HG02943 (cell line): ENCODE measurements around the gene STON2.
"Not testable (repeated sequence)": the region's sequence is repeated elsewhere in the genome, so short reads cannot be mapped to it uniquely, and the experiment has no call there.

ENCODE experiments used
- ATAC-seq: cut with Tn5 transposase; IDR thresholded peaks from one replicate; pipeline ENCODE4 v1.9.1; 2021; ENCODE audit warnings: mild to moderate bottlenecking, low read depth, moderate library complexity; ENCODE audit not compliant: unreplicated experiment

Gene STON2, protein sequence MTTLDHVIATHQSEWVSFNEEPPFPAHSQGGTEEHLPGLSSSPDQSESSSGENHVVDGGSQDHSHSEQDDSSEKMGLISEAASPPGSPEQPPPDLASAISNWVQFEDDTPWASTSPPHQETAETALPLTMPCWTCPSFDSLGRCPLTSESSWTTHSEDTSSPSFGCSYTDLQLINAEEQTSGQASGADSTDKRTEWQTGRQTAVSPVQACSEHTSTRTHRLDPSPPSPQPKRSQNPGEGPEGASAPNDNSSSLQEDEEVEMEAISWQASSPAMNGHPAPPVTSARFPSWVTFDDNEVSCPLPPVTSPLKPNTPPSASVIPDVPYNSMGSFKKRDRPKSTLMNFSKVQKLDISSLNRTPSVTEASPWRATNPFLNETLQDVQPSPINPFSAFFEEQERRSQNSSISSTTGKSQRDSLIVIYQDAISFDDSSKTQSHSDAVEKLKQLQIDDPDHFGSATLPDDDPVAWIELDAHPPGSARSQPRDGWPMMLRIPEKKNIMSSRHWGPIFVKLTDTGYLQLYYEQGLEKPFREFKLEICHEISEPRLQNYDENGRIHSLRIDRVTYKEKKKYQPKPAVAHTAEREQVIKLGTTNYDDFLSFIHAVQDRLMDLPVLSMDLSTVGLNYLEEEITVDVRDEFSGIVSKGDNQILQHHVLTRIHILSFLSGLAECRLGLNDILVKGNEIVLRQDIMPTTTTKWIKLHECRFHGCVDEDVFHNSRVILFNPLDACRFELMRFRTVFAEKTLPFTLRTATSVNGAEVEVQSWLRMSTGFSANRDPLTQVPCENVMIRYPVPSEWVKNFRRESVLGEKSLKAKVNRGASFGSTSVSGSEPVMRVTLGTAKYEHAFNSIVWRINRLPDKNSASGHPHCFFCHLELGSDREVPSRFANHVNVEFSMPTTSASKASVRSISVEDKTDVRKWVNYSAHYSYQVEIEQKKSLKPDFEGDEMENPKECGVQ

GRCh38 chr14:81400202-81400678, at the start of gene STON2:
TSS of gene STON2 (minus strand) at chr14:81400324. CDS start at chr14:81398382, 1,942 bp downstream.
- no peak for ATAC-seq

DNA sequence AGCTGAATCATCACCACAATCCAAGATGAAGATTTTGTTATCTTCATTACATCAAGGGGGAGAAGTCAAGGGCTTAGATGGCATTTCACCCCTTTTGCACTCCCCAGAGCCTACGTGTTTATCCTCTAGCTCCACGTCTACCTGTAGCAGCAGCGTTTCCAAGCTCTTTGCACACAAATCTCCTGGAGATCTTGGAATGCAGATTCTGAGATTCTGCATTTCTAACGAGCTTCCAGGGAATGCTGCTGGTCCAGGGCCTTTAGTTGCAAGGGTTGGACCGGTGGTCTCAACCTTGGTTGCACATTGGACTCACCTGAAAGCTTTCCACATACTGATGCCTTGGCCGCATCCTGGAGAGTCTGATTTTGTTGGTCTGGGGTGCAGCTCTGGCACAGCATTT, 49.5 kb upstream of the STON2 start:
- ATAC-seq, result no peak

GRCh38 chr14:81449114-81449513, 49.0 kb upstream of the STON2 start:
- ATAC-seq, result no peak

DNA sequence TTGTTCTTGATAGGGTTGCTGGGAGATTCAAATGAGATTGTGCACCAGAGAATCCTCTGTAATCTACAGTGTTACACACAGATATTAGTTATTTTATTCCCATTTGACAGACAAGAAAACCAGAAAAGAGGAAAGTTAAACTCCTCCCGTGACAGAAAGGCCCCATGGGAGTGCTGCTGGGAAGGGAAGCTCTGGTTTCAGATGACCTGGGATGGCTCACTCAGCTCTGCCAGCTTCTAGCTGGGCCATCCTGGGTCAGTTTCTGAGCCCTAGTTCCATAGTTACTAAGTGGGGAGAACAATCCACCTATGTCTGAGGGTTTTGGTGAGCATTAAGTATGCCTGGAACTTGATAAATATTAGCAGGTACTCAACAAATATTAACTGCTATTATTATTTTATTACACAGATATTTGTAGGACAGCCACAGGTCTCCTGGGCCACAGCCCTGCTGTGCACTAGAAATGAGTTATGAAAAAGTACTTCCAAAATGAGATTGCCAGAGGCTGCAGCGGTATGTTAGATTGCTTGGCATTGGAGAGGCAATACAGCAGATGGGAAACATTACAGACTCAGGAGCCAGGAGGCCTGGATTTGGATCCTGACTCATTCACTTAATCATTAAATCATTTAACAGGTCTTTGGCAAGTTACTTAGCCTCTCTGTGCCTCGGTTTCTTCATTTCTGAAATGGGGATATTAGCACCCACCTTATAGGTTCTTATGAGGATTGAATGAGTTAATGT, 47.1 kb upstream of the STON2 start:
- no peak for ATAC-seq

- no peak for ATAC-seq
Observed at GRCh38 chr14:81446279-81447007, 46.3 kb upstream of the STON2 start.

- no peak for ATAC-seq
Observed at GRCh38 chr14:81441626-81442134, 41.6 kb upstream of the STON2 start.

DNA sequence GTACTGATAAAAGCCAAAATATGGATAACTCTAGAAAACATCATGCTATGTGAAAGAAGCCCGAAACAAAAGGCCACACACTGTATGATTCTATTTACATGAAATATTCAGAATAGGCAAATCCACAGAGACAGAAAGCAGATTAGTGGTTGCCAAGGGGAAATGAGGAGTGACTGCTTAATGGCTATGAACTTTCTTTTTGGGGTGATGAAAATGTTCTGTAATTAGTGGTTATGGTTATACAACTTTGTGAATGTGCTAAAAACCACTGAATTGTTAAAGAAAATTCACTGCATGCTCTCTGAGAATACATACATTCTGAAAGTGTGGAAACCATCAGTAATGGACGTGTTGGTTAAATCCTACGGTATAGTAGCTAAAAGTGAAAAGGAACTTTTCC, 39.9 kb upstream of the STON2 start:
- no peak for ATAC-seq

DNA sequence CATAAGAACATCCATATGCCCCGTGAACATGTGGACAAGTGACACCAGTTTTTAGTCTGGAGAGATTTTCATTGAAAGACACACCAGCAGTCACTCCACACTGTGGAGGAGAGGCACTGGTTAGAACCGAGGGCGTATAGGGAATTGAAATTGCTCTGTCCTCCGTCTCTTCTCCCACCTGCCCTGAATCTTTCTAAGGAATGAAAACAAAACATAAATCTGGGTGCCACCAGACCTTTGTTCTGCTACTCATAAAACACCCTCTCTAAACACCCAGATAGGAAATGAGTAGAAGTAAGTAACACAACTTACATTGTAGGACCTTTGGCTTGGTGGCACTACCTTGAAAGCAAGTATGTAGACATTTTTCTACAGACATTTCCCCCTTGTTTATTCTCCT, 37.1 kb upstream of the STON2 start:
- no peak for ATAC-seq

- ATAC-seq, result peak; percentile 76
Observed at GRCh38 chr14:81436296-81437138, 36.4 kb upstream of the STON2 start.

GRCh38 chr14:81435391-81436295, 35.5 kb upstream of the STON2 start:
- peak; percentile 53 for ATAC-seq

DNA sequence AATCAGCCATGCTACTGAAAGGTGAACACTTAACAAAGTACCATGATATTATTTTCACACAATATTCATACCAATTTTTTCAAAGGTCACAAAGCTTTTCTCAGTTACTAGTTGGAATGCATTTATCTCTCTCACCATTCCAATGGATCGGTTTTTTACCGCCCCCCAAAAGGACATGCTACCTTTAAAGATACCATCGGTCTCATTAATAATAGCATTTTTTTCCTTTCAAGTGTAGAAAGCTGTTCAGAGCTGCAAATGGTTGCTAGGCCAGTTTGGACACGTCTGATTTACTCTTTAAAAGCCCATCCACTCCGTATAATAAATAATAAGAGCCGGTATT, 34.9 kb upstream of the STON2 start:
- no peak for ATAC-seq

GRCh38 chr14:81434230-81434629, 34.1 kb upstream of the STON2 start:
- ATAC-seq, result no peak

- ATAC-seq, result no peak
Observed at GRCh38 chr14:81433378-81433777, 33.3 kb upstream of the STON2 start.

DNA sequence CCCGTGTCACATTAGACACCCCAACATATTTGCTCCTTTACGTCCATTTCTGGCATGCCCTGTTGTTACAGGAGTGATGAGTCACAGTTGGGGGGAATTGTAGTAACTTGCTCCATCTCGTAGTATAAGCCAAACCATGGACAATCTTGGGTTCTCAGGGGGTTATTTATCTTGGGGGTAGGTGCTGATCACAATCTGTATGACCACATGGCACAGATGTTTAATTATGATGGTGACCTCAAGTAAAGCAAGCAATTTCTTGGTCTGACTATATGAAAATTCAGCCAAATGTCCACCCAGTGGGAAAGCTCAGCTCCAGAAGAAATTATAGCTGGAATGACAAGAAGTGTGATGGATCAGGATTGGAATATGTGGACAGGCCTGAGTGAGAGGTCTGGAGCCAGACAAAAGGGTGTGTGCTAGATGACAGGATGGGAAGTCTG, 32.1 kb upstream of the STON2 start:
- ATAC-seq, result no peak

GRCh38 chr14:81430235-81430634, 30.1 kb upstream of the STON2 start:
- ATAC-seq, result no peak

DNA sequence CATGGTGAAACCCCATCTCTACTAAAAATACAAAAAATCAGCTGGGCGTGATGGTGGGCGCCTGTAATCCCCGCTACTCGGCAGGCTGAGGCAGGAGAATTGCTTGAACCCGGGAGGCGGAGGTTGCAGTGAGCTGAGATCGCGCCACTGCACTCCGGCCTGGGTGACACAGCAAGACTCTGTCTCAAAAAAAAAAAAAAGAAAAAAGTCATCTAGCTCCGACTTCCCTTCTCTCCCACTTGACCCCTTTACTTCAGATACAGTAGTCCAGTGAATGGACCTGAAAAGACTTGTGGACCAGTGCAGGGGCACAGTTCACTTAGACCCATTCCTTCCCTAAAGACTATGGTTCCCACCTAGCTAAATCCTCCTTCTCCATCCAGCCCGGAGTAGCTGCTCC, 29.6 kb upstream of the STON2 start:
- ATAC-seq, result not testable (repeated sequence)

DNA sequence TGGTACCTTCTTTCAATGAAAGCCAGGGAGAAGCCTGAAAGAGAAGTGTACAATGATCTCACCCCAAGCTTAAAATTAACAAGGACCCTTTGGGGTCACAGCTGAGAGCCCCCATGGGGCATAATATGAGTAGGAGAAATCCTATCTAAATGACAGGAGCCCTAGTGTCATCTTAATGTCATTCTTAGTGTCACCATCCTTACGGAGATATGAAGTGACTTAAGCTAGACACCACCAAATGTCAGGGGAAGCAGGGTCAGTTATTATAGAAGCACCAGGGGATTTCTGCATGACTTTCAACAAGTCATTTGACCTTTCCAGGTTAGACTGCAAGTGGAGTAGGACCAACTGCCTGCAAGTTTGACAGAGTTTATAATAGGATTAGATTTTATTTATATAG, 28.9 kb upstream of the STON2 start:
- no peak for ATAC-seq
